Measurements from ENCODE around the gene PNMT.

GRCh38 chr17:39670746-39671145 lies 2.5 kb downstream of the PNMT start:
- TF ChIP-seq CTCF (IDR thresholded peaks at IDR 0.05) (no peak), REST (IDR thresholded peaks at IDR 0.05; ENCODE audit: insufficient read depth in 1 of 2, low read depth in 2 of 2, low read length in 1 of 2) (no peak)
